ENCODE results near the gene OR6B3. TPM values are rescaled to one million over a fixed set of nuclear protein-coding genes. Genes with fewer than 3 reads are reported as not detected.

Gene OR6B3
- total RNA-seq, 4 donors from 2014 or later, result not detected

DNA sequence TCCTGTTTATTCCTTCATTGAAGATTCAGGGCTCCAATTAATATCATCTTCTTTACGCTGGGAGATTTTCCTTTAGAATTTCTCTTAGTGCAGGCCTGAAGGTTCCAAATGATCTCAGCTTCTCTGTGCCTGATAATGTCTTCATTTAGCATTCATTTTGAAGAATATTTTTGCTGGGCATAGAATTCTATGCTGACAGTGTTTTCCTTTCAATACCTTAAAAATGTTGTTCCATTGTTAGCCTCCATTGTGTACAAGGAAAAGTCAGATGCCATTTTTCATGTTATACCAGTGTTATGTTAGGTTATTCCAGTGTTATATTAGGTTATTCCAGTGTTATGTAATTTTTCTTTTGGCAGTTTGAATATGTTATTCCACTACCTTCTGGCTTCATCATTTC is 14.9 kb upstream of the OR6B3 start:
- WGBS, 2 donors, result 98% methylated on average over 1 of the region's 1 CpG
- no peaks in the 10 kb centered on the region for H3K27me3 ChIP-seq
- no peaks in the 10 kb centered on the region for H3K36me3 ChIP-seq
- intact Hi-C loops (cut with DNase I), result no loop called here
- TF ChIP-seq, protein P1, sequence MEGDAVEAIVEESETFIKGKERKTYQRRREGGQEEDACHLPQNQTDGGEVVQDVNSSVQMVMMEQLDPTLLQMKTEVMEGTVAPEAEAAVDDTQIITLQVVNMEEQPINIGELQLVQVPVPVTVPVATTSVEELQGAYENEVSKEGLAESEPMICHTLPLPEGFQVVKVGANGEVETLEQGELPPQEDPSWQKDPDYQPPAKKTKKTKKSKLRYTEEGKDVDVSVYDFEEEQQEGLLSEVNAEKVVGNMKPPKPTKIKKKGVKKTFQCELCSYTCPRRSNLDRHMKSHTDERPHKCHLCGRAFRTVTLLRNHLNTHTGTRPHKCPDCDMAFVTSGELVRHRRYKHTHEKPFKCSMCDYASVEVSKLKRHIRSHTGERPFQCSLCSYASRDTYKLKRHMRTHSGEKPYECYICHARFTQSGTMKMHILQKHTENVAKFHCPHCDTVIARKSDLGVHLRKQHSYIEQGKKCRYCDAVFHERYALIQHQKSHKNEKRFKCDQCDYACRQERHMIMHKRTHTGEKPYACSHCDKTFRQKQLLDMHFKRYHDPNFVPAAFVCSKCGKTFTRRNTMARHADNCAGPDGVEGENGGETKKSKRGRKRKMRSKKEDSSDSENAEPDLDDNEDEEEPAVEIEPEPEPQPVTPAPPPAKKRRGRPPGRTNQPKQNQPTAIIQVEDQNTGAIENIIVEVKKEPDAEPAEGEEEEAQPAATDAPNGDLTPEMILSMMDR (IDR thresholded peaks at IDR 0.05), result no peak
- TF ChIP-seq POLR2A (IDR thresholded peaks at IDR 0.05), result no peak
- no peaks in the 10 kb centered on the region for H3K4me1 ChIP-seq
- no peak overlapping the region for H3K27ac ChIP-seq
- no peak for DNase-seq
- H3K9me3 ChIP-seq, result no peaks in the 10 kb centered on the region
- no peak overlapping the region for H3K4me3 ChIP-seq (replicated peaks in 1 of 3)

- Histone ChIP-seq H3K9me3 (no peaks in the 10 kb centered on the region), H3K27ac (no peak overlapping the region), H3K27me3 (no peaks in the 10 kb centered on the region), H3K4me3 (replicated peaks in 1 of 3) (no peak overlapping the region), H3K36me3 (no peaks in the 10 kb centered on the region), H3K4me1 (no peaks in the 10 kb centered on the region)
- intact Hi-C loops (cut with DNase I), result no loop called here
- TF ChIP-seq, protein P1 (IDR thresholded peaks at IDR 0.05), result no peak
- TF ChIP-seq POLR2A (IDR thresholded peaks at IDR 0.05), result no peak
- whole genome bisulfite sequencing, 2 donors, result 60 to 62% methylated on average over 5 of the region's 5 CpGs
- no peak for DNase-seq
Observed at GRCh38 chr2:240066489-240066888, 13.2 kb upstream of the OR6B3 start.

DNA sequence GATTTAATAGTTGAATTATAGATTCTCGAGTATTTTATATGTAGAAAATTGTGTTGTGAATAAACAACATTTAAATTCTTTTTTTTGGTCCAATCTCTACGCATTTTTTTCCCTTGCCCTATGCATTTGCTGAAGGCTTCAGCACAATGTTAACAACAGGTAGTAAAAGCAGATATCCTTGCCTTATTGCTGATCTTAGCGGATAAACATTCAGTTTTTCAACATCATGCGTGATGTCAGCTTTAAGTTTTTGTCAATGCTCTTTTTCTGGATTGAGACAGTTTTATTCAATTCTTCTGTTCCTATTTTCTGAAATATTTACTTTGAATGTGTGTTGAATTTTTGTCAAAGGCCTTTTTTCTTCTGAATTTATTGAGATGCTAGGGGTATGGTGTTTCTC is 11.6 kb upstream of the OR6B3 start:
- WGBS, 2 donors, result 92 to 93% methylated on average over 4 of the region's 4 CpGs
- Histone ChIP-seq H3K36me3 (no peaks in the 10 kb centered on the region), H3K27ac (no peak overlapping the region), H3K4me3 (replicated peaks in 1 of 3) (no peak overlapping the region), H3K9me3 (no peaks in the 10 kb centered on the region), H3K27me3 (no peaks in the 10 kb centered on the region), H3K4me1 (no peaks in the 10 kb centered on the region)
- intact Hi-C loops (cut with DNase I), result no loop called here
- TF ChIP-seq POLR2A (IDR thresholded peaks at IDR 0.05), result no peak
- TF ChIP-seq, protein P1 (IDR thresholded peaks at IDR 0.05), result no peak
- no peak for DNase-seq

GRCh38 chr2:240060977-240061591 is 7.8 kb upstream of the OR6B3 start:
- H3K4me1 ChIP-seq, result no peaks in the 10 kb centered on the region
- no peaks in the 10 kb centered on the region for H3K9me3 ChIP-seq
- 41 to 44% methylated on average over 4 of the region's 4 CpGs for WGBS, 2 donors
- DNase-seq, result peak; percentile 54
- TF ChIP-seq POLR2A (IDR thresholded peaks at IDR 0.05), result no peak
- TF ChIP-seq, protein P1 (IDR thresholded peaks at IDR 0.05), result peak; percentile 29 to 90 (median 78)
- no peak overlapping the region for H3K27ac ChIP-seq
- H3K36me3 ChIP-seq, result no peaks in the 10 kb centered on the region
- H3K4me3 ChIP-seq (replicated peaks in 1 of 3), result no peak overlapping the region
- intact Hi-C loops (cut with DNase I), result loop anchor here (2.0 kb wide), 1 partner anchor 84 kb away; no protein-coding TSS in a partner anchor
- H3K27me3 ChIP-seq, result no peaks in the 10 kb centered on the region

DNA sequence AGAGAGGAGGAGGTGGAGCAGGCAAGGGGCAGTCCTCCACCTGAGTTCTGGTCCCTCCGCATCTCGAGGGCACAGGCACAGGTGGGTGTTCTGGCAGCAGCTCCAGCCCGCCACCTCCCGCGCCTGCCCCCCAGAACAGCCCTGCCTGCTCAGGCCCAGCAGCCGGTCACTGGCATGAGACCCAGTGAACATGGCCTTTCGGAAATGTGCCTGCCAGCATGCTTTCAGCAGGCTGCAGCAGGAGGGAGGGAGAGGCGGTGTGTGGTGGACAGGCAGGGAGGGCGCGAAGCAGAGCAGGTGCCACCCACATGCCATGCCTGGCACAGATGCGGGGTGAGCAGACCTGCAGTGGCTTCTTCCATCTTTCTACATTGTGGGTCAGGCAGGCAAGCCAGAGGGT is 3.4 kb upstream of the OR6B3 start:
- WGBS, 2 donors, result 79 to 88% methylated on average over 11 of the region's 11 CpGs
- no peak overlapping the region for H3K27ac ChIP-seq

More for the DNA sequence above, 3.4 kb upstream of the OR6B3 start:
- Histone ChIP-seq H3K4me1 (no peaks in the 10 kb centered on the region), H3K9me3 (no peaks in the 10 kb centered on the region), H3K4me3 (replicated peaks in 1 of 3) (no peak overlapping the region), H3K27me3 (no peaks in the 10 kb centered on the region), H3K36me3 (no peaks in the 10 kb centered on the region)
- no peak for DNase-seq
- intact Hi-C loops (cut with DNase I), result no loop called here
- TF ChIP-seq, protein P1 (IDR thresholded peaks at IDR 0.05), result no peak
- TF ChIP-seq POLR2A (IDR thresholded peaks at IDR 0.05), result no peak

Measured in thyroid gland (tissue), 4 donors.